ENCODE data around the gene EMILIN3.

- no peak for TF ChIP-seq POLR2A (IDR thresholded peaks at IDR 0.05; ENCODE audit: low read depth, low read length)
- TF ChIP-seq, protein P1, sequence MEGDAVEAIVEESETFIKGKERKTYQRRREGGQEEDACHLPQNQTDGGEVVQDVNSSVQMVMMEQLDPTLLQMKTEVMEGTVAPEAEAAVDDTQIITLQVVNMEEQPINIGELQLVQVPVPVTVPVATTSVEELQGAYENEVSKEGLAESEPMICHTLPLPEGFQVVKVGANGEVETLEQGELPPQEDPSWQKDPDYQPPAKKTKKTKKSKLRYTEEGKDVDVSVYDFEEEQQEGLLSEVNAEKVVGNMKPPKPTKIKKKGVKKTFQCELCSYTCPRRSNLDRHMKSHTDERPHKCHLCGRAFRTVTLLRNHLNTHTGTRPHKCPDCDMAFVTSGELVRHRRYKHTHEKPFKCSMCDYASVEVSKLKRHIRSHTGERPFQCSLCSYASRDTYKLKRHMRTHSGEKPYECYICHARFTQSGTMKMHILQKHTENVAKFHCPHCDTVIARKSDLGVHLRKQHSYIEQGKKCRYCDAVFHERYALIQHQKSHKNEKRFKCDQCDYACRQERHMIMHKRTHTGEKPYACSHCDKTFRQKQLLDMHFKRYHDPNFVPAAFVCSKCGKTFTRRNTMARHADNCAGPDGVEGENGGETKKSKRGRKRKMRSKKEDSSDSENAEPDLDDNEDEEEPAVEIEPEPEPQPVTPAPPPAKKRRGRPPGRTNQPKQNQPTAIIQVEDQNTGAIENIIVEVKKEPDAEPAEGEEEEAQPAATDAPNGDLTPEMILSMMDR (conservative IDR thresholded peaks at IDR 0.05; ENCODE audit: low read depth, low read length): no peak
- TF ChIP-seq NFE2L2 (IDR thresholded peaks at IDR 0.05; ENCODE audit: low read depth, low read length): no peak
Observed at GRCh38 chr20:41371371-41371770, 4.8 kb upstream of the EMILIN3 start.

Data from IMR-90 (cell line).